Peyer's patch (tissue), 4 donors: Measurements from ENCODE around the gene RAP1B.

Experiments
- POLR2A ChIP-seq, 2 donors: fragments of 450-650 bp; IDR thresholded peaks; one replicate each; pipeline ENCODE4 v1.5.1; 2017; ENCODE audit warnings: antibody characterized with exemption in 2 of 2, mild to moderate bottlenecking in 2 of 2, moderate library complexity in 2 of 2
- TF ChIP-seq, protein P1 (sequence below), 6 experiments: fragments of 450-650 bp in 4 of 6; fragments of 200-600 bp in 2 of 6; sonication (generic) in 1 of 6; IDR thresholded peaks; one replicate each; pipeline ENCODE4 v1.5.1; 2017 to 2019; ENCODE audit warnings: antibody characterized with exemption in 6 of 6, mild to moderate bottlenecking in 3 of 6, moderate library complexity in 1 of 6

DNA sequence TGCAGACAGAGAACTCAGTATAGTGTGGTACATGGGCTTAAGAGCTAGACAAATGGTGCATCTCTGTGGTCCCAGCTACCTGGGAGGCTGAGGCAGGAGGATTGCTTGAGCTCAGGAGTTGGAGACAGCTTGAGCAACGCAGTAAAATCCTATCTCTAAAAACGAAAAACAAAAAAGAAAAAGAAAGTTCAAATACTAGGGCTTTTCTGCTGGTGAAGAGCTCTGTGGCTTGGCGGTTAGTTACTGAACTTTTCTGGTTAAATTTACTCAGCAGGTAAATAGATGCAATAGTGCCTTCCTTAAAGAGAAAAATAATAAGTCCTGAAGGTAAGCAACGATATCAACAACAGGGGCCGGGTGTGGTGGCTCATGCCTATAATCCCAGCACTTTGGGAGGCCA lies 31.4 kb upstream of the RAP1B start:
- TF ChIP-seq, protein P1, sequence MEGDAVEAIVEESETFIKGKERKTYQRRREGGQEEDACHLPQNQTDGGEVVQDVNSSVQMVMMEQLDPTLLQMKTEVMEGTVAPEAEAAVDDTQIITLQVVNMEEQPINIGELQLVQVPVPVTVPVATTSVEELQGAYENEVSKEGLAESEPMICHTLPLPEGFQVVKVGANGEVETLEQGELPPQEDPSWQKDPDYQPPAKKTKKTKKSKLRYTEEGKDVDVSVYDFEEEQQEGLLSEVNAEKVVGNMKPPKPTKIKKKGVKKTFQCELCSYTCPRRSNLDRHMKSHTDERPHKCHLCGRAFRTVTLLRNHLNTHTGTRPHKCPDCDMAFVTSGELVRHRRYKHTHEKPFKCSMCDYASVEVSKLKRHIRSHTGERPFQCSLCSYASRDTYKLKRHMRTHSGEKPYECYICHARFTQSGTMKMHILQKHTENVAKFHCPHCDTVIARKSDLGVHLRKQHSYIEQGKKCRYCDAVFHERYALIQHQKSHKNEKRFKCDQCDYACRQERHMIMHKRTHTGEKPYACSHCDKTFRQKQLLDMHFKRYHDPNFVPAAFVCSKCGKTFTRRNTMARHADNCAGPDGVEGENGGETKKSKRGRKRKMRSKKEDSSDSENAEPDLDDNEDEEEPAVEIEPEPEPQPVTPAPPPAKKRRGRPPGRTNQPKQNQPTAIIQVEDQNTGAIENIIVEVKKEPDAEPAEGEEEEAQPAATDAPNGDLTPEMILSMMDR (IDR thresholded peaks at IDR 0.05) = no peak
- no peak for TF ChIP-seq POLR2A (IDR thresholded peaks at IDR 0.05)
